LNCAP (cell line): ENCODE results near the gene STMND1.

Experiments
- TF ChIP-seq, protein P1 (sequence below): fragments of 450-650 bp; IDR thresholded peaks from 2 replicates; pipeline ENCODE4 v1.5.1; 2017; ENCODE audit warnings: mild to moderate bottlenecking

The STMND1 gene

GRCh38 chr6:17099401-17100059 lies 2.3 kb upstream of the STMND1 start:
- TF ChIP-seq, protein P1, sequence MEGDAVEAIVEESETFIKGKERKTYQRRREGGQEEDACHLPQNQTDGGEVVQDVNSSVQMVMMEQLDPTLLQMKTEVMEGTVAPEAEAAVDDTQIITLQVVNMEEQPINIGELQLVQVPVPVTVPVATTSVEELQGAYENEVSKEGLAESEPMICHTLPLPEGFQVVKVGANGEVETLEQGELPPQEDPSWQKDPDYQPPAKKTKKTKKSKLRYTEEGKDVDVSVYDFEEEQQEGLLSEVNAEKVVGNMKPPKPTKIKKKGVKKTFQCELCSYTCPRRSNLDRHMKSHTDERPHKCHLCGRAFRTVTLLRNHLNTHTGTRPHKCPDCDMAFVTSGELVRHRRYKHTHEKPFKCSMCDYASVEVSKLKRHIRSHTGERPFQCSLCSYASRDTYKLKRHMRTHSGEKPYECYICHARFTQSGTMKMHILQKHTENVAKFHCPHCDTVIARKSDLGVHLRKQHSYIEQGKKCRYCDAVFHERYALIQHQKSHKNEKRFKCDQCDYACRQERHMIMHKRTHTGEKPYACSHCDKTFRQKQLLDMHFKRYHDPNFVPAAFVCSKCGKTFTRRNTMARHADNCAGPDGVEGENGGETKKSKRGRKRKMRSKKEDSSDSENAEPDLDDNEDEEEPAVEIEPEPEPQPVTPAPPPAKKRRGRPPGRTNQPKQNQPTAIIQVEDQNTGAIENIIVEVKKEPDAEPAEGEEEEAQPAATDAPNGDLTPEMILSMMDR = no peak

- TF ChIP-seq, protein P1 = no peak
Observed at GRCh38 chr6:17100806-17101205, 1.0 kb upstream of the STMND1 start.

DNA sequence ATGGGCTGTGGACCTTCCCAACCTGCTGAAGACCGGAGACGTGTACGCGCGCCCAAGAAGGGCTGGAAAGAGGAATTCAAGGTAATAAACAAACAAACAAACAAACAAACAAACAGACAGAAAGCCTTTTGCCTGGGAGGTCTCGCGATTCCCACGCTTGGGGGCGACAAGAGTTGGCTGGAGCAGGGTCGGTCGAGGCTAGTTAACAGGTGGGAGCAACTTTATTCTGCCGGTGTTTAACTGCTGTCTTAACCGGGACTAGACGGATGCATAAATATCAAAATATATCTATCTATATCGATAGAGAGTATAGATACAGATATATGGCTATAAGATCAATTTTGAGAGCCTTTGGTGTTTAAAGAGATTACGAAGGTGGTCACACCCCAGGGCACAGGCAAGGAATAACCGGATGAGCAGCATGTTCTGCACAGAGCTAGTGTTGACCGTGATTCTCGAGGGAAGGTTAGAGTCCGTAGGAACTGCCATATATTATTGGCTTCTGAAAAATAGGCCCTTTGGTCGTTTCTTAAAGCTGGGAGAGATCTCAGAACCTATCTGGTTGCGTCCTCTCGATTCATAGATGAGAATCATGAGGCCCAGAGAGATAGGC lies 514 bp downstream of the STMND1 start:
- TF ChIP-seq, protein P1 = no peak

DNA sequence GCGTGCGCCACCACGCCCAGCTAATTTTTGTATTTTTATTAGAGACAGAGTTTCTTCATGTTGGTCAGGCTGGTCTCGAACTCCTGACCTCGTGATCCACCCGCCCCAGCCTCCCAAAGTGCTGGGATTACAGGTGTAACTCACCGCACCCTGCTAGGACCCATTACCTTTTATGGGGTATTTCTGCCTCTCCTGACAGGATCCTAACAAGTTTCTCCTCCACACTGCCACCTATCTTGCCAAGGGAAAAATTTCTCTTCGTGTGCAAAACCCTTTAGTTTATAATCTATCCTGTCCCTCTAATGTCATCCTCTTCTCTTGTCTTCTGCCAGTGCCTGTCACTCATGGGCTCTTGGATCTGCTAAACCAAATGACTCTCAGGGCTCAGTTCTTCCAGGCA lies 1.9 kb downstream of the STMND1 start:
- TF ChIP-seq, protein P1 = no peak; the same call in 1 of the 2 replicates

DNA sequence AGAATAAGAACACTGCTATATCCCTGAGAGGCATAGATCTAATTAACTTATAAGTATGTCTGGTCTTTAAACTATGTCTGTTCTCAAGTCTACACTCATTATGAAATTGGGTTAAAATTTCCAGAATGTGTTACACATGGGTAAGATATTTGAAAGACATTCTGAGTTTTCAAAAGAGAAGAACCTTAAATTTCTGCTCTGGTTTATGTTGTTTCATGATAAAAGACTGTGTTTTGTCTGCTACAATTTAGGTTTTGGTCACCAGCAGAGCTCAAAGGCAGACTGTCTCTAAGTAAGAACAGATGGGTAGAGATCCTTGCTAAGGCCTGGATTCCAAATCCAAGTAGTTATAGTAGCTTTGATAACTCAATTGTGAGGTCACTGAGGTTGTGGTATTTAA lies 6.0 kb downstream of the STMND1 start:
- TF ChIP-seq, protein P1 = no peak

DNA sequence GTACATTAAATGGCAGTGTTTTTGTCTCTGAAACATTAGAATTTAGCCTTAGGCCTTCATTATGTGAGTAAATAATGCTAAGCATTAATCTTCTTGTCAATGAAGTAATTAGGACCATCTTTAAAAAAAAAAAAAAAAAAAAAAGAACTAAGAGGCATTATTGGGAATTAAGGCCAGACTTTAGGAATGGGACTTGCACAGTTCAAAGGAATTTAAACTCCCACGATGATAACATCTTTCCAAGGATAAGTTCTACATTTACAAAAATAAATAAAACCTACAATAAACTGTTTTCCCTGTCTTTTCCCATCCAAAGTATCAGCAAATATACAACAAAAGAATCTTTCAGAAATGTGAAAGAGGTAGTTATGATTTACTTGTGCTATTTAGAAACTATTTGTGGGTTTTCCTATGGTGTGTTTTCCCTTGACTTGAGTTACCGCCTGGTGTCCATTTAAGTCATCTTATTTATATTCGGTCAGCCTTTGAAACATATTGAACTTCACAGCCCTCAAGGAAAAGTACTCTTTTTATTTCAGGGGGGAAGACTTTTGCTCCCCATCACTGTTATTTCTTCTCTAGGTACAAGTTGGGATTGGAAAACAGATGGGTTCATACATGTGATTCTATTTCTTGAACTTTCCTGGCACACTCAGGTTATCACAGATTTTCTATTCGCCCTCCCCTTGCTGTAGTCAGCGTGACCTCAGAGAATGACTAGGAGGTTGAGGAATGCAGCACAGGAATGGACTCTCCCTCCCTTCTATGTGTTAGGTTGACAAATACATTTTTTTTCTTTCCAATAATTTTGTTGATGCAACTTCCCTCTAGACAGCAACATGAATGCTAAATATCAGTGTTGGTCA lies 13.6 kb downstream of the STMND1 start:
- TF ChIP-seq, protein P1 = no peak

DNA sequence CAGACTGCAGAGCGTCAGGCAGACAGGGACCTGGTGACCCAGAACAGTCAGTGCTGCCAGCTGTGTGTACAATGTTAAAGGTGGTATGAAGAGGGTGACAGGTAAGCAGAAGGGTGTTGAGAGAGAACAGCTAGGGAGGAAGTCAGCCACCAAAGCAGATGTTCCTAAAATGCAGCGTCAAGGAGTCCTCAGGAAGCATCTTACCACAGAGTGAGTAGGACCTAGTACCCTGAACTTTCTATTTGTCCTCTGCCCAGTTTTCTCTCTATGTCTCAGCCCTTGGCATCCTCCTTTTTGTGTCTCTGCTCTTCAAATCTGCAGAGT lies 14.2 kb downstream of the STMND1 start:
- TF ChIP-seq, protein P1 = no peak
